Measurements from ENCODE around the gene OGT.

Gene OGT

DNA sequence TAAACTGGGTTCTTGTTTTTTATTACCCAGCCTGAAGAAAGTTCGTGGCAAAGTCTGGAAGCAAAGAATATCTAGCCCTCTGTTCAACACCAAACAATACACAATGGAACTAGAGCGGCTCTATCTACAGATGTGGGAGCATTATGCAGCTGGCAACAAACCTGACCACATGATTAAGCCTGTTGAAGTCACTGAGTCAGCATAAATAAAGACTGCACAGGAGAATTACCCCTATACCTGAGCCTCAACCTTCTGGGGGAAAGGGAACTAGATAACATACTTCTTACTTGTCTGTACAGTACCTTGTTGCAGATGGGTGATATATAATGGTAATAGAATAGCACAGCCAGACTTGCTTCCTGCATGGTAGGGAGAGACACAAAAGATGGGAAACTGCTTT, 40.7 kb downstream of the OGT start:
- no peak for TF ChIP-seq CTCF (IDR thresholded peaks at IDR 0.05)
- no peak for DNase-seq (ENCODE audit: low spot score)
- Histone ChIP-seq H3K27ac (no peak overlapping the region), H3K4me3 (no peak overlapping the region)

DNA sequence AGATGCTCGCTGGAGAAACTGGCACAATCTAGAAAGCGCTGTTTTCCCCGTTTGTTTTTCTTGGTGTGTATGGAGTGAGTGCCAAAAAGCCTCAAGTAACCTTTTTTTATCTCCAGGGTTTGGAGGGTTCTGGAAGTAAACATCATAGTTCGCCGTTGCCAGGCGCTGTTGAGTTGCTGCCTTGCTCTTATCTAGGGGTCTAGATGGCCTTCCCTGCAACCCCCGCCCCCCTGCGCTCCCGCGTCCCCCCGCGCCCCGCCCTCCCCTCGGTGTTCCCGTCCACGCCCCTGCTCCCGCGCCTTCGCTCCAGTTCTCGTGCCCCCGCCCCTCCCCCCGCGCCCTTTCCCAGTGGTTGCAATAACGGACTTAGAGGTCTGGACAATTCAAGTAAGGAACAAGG, 44.8 kb downstream of the OGT start:
- TF ChIP-seq CTCF (IDR thresholded peaks at IDR 0.05), result no peak
- DNase-seq (ENCODE audit: low spot score), result no peak
- no peak overlapping the region for H3K27ac ChIP-seq
- no peak overlapping the region for H3K4me3 ChIP-seq

DNA sequence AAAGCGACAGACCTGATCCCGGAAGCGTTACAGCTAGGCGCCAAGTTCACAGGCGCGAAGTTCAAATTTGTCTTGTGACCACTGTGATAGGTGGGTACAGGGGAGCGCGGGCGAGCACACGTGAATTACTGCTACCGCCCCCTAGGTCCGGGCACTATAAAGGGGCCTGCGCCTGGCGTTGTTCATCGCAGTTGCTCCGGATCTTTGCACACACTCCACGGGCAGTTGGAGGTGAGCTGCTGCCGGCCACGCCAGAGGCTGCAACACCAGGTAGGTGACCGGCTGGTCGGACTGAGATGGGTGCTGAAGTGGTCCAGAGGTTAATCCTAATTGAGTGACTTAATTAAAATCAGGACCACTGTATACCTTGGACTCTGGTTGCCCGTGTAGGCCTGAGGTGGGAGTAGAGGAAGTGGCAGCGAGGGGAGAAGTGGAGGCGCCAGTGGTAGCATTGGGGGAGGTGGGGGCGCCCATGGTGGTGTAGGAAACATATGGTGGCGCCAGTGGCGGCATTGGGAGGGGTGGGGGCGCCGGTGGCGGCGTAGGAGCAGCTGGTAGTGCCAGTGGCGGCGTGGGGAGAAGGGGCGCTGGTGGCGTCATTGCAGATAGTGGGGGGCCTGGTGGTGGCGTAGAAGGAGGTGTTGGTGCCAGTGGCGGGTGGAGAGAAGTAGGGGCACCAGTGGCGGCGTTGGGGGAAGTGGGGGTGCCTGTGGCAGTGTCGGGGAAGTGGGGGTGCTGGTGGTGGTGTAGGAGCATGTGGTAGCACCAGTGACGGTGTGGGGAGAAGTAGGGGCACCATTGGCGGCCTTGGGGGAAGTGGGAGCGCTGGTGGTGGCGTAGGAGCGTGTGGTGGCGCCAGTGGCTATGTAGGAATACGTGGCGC, 45.6 kb downstream of the OGT start, which contains the start of gene GCNA:
Gene GCNA (plus strand): TSS at position 185 of the 883 bp plus-strand sequence. CDS start 2,385 bp downstream, outside the sequence.
- no peak for TF ChIP-seq CTCF (IDR thresholded peaks at IDR 0.05)
- no peak for DNase-seq (ENCODE audit: low spot score)
- no peak within 1 kb of the TSS for H3K4me3 ChIP-seq
- no peak within 1 kb of the TSS for H3K27ac ChIP-seq

- no peak overlapping the region for H3K27ac ChIP-seq
- DNase-seq (ENCODE audit: low spot score), result no peak
- no peak for TF ChIP-seq CTCF (IDR thresholded peaks at IDR 0.05)
- H3K4me3 ChIP-seq, result no peak overlapping the region
These were observed 46.5 kb downstream of the OGT start for GRCh38 chrX:71579136-71579989.

- Histone ChIP-seq H3K27ac (no peak overlapping the region), H3K4me3 (no peak overlapping the region)
- DNase-seq (ENCODE audit: low spot score), result no peak
- TF ChIP-seq CTCF (IDR thresholded peaks at IDR 0.05), result no peak
These were observed 47.1 kb downstream of the OGT start for GRCh38 chrX:71579990-71580380.

GRCh38 chrX:71581210-71581609, 48.3 kb downstream of the OGT start:
- no peak overlapping the region for H3K4me3 ChIP-seq
- TF ChIP-seq CTCF (IDR thresholded peaks at IDR 0.05), result no peak
- no peak for DNase-seq (ENCODE audit: low spot score)
- no peak overlapping the region for H3K27ac ChIP-seq
